Measurements from ENCODE around the gene TSC1.

TSC1 gene

GRCh38 chr9:132914924-132915323 is 29.5 kb downstream of the TSC1 start:
- Histone ChIP-seq H3K9ac (ENCODE audit: low read length) (no peak overlapping the region), H3K9me2 (replicated peaks; ENCODE audit: insufficient read depth, low read length) (no peaks in the 10 kb centered on the region), H3K27me3 (ENCODE audit: low read length) (no peaks in the 10 kb centered on the region), H3K79me2 (ENCODE audit: insufficient read depth, low read length) (no peaks in the 10 kb centered on the region), H3K4me3 (ENCODE audit: insufficient read depth, low read length, poor library complexity, severe bottlenecking) (no peak overlapping the region), H4K20me1 (ENCODE audit: low read depth, low read length) (no peaks in the 10 kb centered on the region), H3K27ac (ENCODE audit: low read depth, low read length) (no peak overlapping the region), H3F3A (ENCODE audit: insufficient read depth) (no peaks in the 10 kb centered on the region), H3K4me2 (ENCODE audit: low read depth, low read length, poor library complexity, severe bottlenecking) (no peak overlapping the region), H3K36me3 (ENCODE audit: low read length) (no peaks in the 10 kb centered on the region), H2AFZ (ENCODE audit: low read depth, low read length, severe bottlenecking) (no peak overlapping the region), H3K9me3 (ENCODE audit: insufficient read depth, low read length) (no peaks in the 10 kb centered on the region)
- TF ChIP-seq CTCF (IDR thresholded peaks at IDR 0.05; ENCODE audit: insufficient read depth, low read length, poor library complexity, severe bottlenecking) = no peak
- TF ChIP-seq EZH2phosphoT487 (conservative IDR thresholded peaks at IDR 0.05; ENCODE audit: low read length) = no peak

DNA sequence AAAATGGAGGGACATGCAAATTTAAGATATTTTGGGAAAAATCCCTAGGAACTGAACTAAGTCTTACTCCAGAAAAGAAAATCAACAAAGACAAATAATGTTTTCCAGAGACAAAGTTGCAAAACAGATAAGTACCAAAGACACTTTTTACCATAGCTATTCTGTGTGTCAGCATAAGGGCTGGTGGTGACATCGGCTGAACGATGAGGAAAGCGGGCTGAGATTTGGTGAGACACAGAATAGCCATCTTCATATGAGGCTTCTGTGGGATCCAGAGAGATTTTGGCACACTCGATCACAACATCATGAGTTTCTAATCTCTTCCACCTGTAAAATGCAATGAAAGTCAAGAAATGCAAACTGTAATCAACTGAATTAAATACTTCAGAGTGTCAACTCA is 32.3 kb downstream of the TSC1 start:
- H3K4me3 ChIP-seq (ENCODE audit: insufficient read depth, low read length, poor library complexity, severe bottlenecking) = no peak overlapping the region
- H4K20me1 ChIP-seq (ENCODE audit: low read depth, low read length) = no peaks in the 10 kb centered on the region
- no peaks in the 10 kb centered on the region for H3F3A ChIP-seq (ENCODE audit: insufficient read depth)
- H3K4me2 ChIP-seq (ENCODE audit: low read depth, low read length, poor library complexity, severe bottlenecking) = no peak overlapping the region
- H3K9ac ChIP-seq (ENCODE audit: low read length) = no peak overlapping the region
- H3K27ac ChIP-seq (ENCODE audit: low read depth, low read length) = no peak overlapping the region
- no peaks in the 10 kb centered on the region for H3K27me3 ChIP-seq (ENCODE audit: low read length)
- H3K79me2 ChIP-seq (ENCODE audit: insufficient read depth, low read length) = no peaks in the 10 kb centered on the region
- H3K36me3 ChIP-seq (ENCODE audit: low read length) = no peaks in the 10 kb centered on the region
- no peak for TF ChIP-seq EZH2phosphoT487 (conservative IDR thresholded peaks at IDR 0.05; ENCODE audit: low read length)
- no peak for TF ChIP-seq CTCF (IDR thresholded peaks at IDR 0.05; ENCODE audit: insufficient read depth, low read length, poor library complexity, severe bottlenecking)
- no peak overlapping the region for H2AFZ ChIP-seq (ENCODE audit: low read depth, low read length, severe bottlenecking)
- H3K9me2 ChIP-seq (replicated peaks; ENCODE audit: insufficient read depth, low read length) = no peaks in the 10 kb centered on the region
- H3K9me3 ChIP-seq (ENCODE audit: insufficient read depth, low read length) = no peaks in the 10 kb centered on the region

- Histone ChIP-seq H4K20me1 (ENCODE audit: low read depth, low read length) (no peaks in the 10 kb centered on the region), H3K4me3 (ENCODE audit: insufficient read depth, low read length, poor library complexity, severe bottlenecking) (no peak overlapping the region), H2AFZ (ENCODE audit: low read depth, low read length, severe bottlenecking) (no peak overlapping the region), H3K9me2 (replicated peaks; ENCODE audit: insufficient read depth, low read length) (no peaks in the 10 kb centered on the region), H3K36me3 (ENCODE audit: low read length) (no peaks in the 10 kb centered on the region), H3K4me2 (ENCODE audit: low read depth, low read length, poor library complexity, severe bottlenecking) (no peak overlapping the region), H3F3A (ENCODE audit: insufficient read depth) (no peaks in the 10 kb centered on the region), H3K9me3 (ENCODE audit: insufficient read depth, low read length) (no peaks in the 10 kb centered on the region), H3K79me2 (ENCODE audit: insufficient read depth, low read length) (no peaks in the 10 kb centered on the region), H3K9ac (ENCODE audit: low read length) (no peak overlapping the region), H3K27me3 (ENCODE audit: low read length) (no peaks in the 10 kb centered on the region), H3K27ac (ENCODE audit: low read depth, low read length) (no peak overlapping the region)
- no peak for TF ChIP-seq CTCF (IDR thresholded peaks at IDR 0.05; ENCODE audit: insufficient read depth, low read length, poor library complexity, severe bottlenecking)
- no peak for TF ChIP-seq EZH2phosphoT487 (conservative IDR thresholded peaks at IDR 0.05; ENCODE audit: low read length)
These were observed 34.0 kb downstream of the TSC1 start for GRCh38 chr9:132910376-132910775.

GRCh38 chr9:132909311-132909710 is 35.1 kb downstream of the TSC1 start:
- no peaks in the 10 kb centered on the region for H4K20me1 ChIP-seq (ENCODE audit: low read depth, low read length)

More at GRCh38 chr9:132909311-132909710, 35.1 kb downstream of the TSC1 start:
- Histone ChIP-seq H3K9me2 (replicated peaks; ENCODE audit: insufficient read depth, low read length) (no peaks in the 10 kb centered on the region), H3K4me3 (ENCODE audit: insufficient read depth, low read length, poor library complexity, severe bottlenecking) (no peak overlapping the region), H3K9me3 (ENCODE audit: insufficient read depth, low read length) (no peaks in the 10 kb centered on the region), H3K27me3 (ENCODE audit: low read length) (no peaks in the 10 kb centered on the region), H3K27ac (ENCODE audit: low read depth, low read length) (no peak overlapping the region), H2AFZ (ENCODE audit: low read depth, low read length, severe bottlenecking) (no peak overlapping the region), H3K79me2 (ENCODE audit: insufficient read depth, low read length) (no peaks in the 10 kb centered on the region), H3K36me3 (ENCODE audit: low read length) (no peaks in the 10 kb centered on the region), H3K4me2 (ENCODE audit: low read depth, low read length, poor library complexity, severe bottlenecking) (no peak overlapping the region), H3F3A (ENCODE audit: insufficient read depth) (no peaks in the 10 kb centered on the region), H3K9ac (ENCODE audit: low read length) (no peak overlapping the region)
- TF ChIP-seq CTCF (IDR thresholded peaks at IDR 0.05; ENCODE audit: insufficient read depth, low read length, poor library complexity, severe bottlenecking) (no peak), EZH2phosphoT487 (conservative IDR thresholded peaks at IDR 0.05; ENCODE audit: low read length) (no peak)
